Prostate gland (tissue), 2 donors: ENCODE results near the gene SNAPC1. TPM values are rescaled to one million over a fixed set of nuclear protein-coding genes. Genes with fewer than 3 reads are reported as not detected.

ENCODE experiments used
- DNase-seq: peaks from one replicate; pipeline ENCODE4 v3.0.0-alpha.2; 2019; ENCODE audit warnings: low spot score
- H3K27ac ChIP-seq, 2 donors: fragments of 200-600 bp; sonication (generic); 2 replicates each; pipeline ENCODE4 v1.5.1; 2017 to 2019
- H3K27me3 ChIP-seq: fragments of 200-600 bp; sonication (generic); replicated peaks from 2 replicates; pipeline ENCODE4 v1.5.1; 2019; ENCODE audit not compliant: insufficient read depth
- H3K36me3 ChIP-seq, 2 donors: fragments of 200-600 bp; sonication (generic); 1 replicate in 1 of 2; 2 replicates in 1 of 2; pipeline versions ENCODE4 v1.5.1 to v1.8.1; 2017 to 2019
- H3K4me1 ChIP-seq: fragments of 200-600 bp; sonication (generic); replicated peaks from 2 replicates; pipeline ENCODE4 v1.5.1; 2019
- H3K4me3 ChIP-seq, 2 donors: fragments of 200-600 bp; sonication (generic); 2 replicates each; pipeline ENCODE4 v1.5.1; 2017 to 2019
- H3K9me3 ChIP-seq: fragments of 200-600 bp; sonication (generic); 2 replicates; pipeline ENCODE4 v1.5.1; 2017
- POLR2A ChIP-seq: fragments of 450-650 bp; IDR thresholded peaks from one replicate; pipeline ENCODE4 v1.6.1; 2016; ENCODE audit warnings: antibody characterized with exemption, mild to moderate bottlenecking
- POLR2AphosphoS5 ChIP-seq: sonication (generic); formaldehyde crosslinking; IDR thresholded peaks from one replicate; pipeline ENCODE4 v1.6.1; 2017; ENCODE audit warnings: antibody characterized with exemption
- WGBS: methylation state at CpG from one replicate; pipeline ENCODE4 v1.1.5; 2018; 5-methylcytosine and 5-hydroxymethylcytosine counted together
- intact Hi-C: fragments of 100-400 bp; cut with DNase I; formaldehyde crosslinking; loops from one replicate; pipeline ENCODE4 v1.14.2; 2022
- total RNA-seq, 2 donors: library from RNA; depleted of rRNA; stranded (reverse); fragments of >200 nt; gene quantifications; one replicate each; pipeline ENCODE4 v1.1.0, GENCODE V29; 2016
- TF ChIP-seq, protein P1 (sequence below), 4 experiments: fragments of 200-600 bp in 2 of 4; fragments of 450-650 bp in 2 of 4; sonication (generic) in 2 of 4; IDR thresholded peaks; 1 replicate in 3 of 4; 2 replicates in 1 of 4; pipeline ENCODE4 v1.5.1; 2016 to 2019; ENCODE audit warnings: antibody characterized with exemption in 4 of 4, mild to moderate bottlenecking in 2 of 4, moderate library complexity in 2 of 4

The SNAPC1 gene
- total RNA-seq, 2 donors from 2014 or later: 10.2 to 10.7 TPM

GRCh38 chr14:61746881-61747280 is 15.3 kb upstream of the SNAPC1 start:
- Histone ChIP-seq H3K9me3 (no peaks in the 10 kb centered on the region), H3K36me3 (no peaks in the 10 kb centered on the region), H3K4me3 (no peak overlapping the region), H3K4me1 (peaks cover 4% of the 10 kb centered on the region), H3K27ac (no peak overlapping the region), H3K27me3 (no peaks in the 10 kb centered on the region)
- intact Hi-C loops: no loop called here
- TF ChIP-seq POLR2A (no peak), POLR2AphosphoS5 (no peak)
- TF ChIP-seq, protein P1, sequence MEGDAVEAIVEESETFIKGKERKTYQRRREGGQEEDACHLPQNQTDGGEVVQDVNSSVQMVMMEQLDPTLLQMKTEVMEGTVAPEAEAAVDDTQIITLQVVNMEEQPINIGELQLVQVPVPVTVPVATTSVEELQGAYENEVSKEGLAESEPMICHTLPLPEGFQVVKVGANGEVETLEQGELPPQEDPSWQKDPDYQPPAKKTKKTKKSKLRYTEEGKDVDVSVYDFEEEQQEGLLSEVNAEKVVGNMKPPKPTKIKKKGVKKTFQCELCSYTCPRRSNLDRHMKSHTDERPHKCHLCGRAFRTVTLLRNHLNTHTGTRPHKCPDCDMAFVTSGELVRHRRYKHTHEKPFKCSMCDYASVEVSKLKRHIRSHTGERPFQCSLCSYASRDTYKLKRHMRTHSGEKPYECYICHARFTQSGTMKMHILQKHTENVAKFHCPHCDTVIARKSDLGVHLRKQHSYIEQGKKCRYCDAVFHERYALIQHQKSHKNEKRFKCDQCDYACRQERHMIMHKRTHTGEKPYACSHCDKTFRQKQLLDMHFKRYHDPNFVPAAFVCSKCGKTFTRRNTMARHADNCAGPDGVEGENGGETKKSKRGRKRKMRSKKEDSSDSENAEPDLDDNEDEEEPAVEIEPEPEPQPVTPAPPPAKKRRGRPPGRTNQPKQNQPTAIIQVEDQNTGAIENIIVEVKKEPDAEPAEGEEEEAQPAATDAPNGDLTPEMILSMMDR (IDR thresholded peaks at IDR 0.05): no peak
- no peak for DNase-seq

DNA sequence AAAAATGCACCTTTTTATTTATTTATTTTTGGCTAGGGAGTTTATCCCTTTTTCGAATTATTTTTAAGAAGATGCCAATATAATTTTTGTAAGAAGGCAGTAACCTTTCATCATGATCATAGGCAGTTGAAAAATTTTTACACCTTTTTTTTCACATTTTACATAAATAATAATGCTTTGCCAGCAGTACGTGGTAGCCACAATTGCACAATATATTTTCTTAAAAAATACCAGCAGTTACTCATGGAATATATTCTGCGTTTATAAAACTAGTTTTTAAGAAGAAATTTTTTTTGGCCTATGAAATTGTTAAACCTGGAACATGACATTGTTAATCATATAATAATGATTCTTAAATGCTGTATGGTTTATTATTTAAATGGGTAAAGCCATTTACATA is 14.9 kb upstream of the SNAPC1 start:
- H3K4me1 ChIP-seq: peaks cover 4% of the 10 kb centered on the region
- 91% methylated on average over 3 of the region's 3 CpGs for WGBS
- H3K4me3 ChIP-seq: no peak overlapping the region
- TF ChIP-seq, protein P1 (IDR thresholded peaks at IDR 0.05): no peak
- TF ChIP-seq POLR2AphosphoS5: no peak
- no peak for TF ChIP-seq POLR2A
- H3K27ac ChIP-seq: no peak overlapping the region
- intact Hi-C loops: no loop called here
- no peaks in the 10 kb centered on the region for H3K27me3 ChIP-seq
- no peak for DNase-seq
- H3K36me3 ChIP-seq: no peaks in the 10 kb centered on the region
- H3K9me3 ChIP-seq: no peaks in the 10 kb centered on the region

GRCh38 chr14:61749264-61749663 is 13.0 kb upstream of the SNAPC1 start:
- no peak overlapping the region for H3K4me3 ChIP-seq
- intact Hi-C loops: no loop called here
- no peaks in the 10 kb centered on the region for H3K9me3 ChIP-seq
- H3K27ac ChIP-seq: no peak overlapping the region
- DNase-seq: no peak
- 64% methylated on average over 3 of the region's 3 CpGs for WGBS
- no peaks in the 10 kb centered on the region for H3K36me3 ChIP-seq
- H3K27me3 ChIP-seq: no peaks in the 10 kb centered on the region
- H3K4me1 ChIP-seq: peaks cover 4% of the 10 kb centered on the region
- TF ChIP-seq POLR2A: no peak
- TF ChIP-seq, protein P1 (IDR thresholded peaks at IDR 0.05): no peak
- TF ChIP-seq POLR2AphosphoS5: no peak

GRCh38 chr14:61749867-61750266 is 12.4 kb upstream of the SNAPC1 start:
- TF ChIP-seq POLR2A (no peak), POLR2AphosphoS5 (no peak)
- TF ChIP-seq, protein P1 (IDR thresholded peaks at IDR 0.05): no peak
- DNase-seq: no peak
- Histone ChIP-seq H3K27ac (no peak overlapping the region), H3K4me1 (peaks cover 4% of the 10 kb centered on the region), H3K9me3 (no peaks in the 10 kb centered on the region), H3K27me3 (no peaks in the 10 kb centered on the region), H3K4me3 (no peak overlapping the region), H3K36me3 (no peaks in the 10 kb centered on the region)
- intact Hi-C loops: loop anchor here (2.0 kb wide), 1 partner anchor 275 kb away; no protein-coding TSS in a partner anchor
- 67% methylated on average over 3 of the region's 3 CpGs for WGBS

GRCh38 chr14:61750708-61751474 is 11.3 kb upstream of the SNAPC1 start:
- no peaks in the 10 kb centered on the region for H3K36me3 ChIP-seq
- peak overlapping the region; percentile 83 to 86 for H3K27ac ChIP-seq
- no peaks in the 10 kb centered on the region for H3K27me3 ChIP-seq
- H3K4me3 ChIP-seq: peak overlapping the region; percentile 45 to 52
- intact Hi-C loops: loop anchor here (2.0 kb wide), 1 partner anchor 276 kb away; no protein-coding TSS in a partner anchor
- no peaks in the 10 kb centered on the region for H3K9me3 ChIP-seq
- 2% methylated on average over 43 of the region's 54 CpGs for WGBS
- TF ChIP-seq POLR2A (peak; percentile 81), POLR2AphosphoS5 (peak; percentile 81)
- TF ChIP-seq, protein P1 (IDR thresholded peaks at IDR 0.05): no peak
- H3K4me1 ChIP-seq: peaks cover 4% of the 10 kb centered on the region
- peak; percentile 91 for DNase-seq
